HG03196 (cell line): ENCODE data around the gene MEIS1.

ENCODE experiments used
- ATAC-seq: cut with Tn5 transposase; IDR thresholded peaks from one replicate; pipeline ENCODE4 v1.9.1; 2021; ENCODE audit not compliant: unreplicated experiment

The MEIS1 gene

GRCh38 chr2:66578054-66578686 is 143.2 kb downstream of the MEIS1 start:
- no peak for ATAC-seq

- no peak for ATAC-seq
These were observed 143.8 kb downstream of the MEIS1 start for GRCh38 chr2:66578687-66579106.

- no peak for ATAC-seq
These were observed 144.5 kb downstream of the MEIS1 start for GRCh38 chr2:66579186-66580126.

GRCh38 chr2:66580166-66581049 is 145.5 kb downstream of the MEIS1 start:
- no peak for ATAC-seq

GRCh38 chr2:66581339-66582103 is 146.6 kb downstream of the MEIS1 start:
- ATAC-seq, result no peak

GRCh38 chr2:66582104-66582986 is 147.4 kb downstream of the MEIS1 start:
- no peak for ATAC-seq

- no peak for ATAC-seq
These were observed 148.3 kb downstream of the MEIS1 start for GRCh38 chr2:66582987-66583880.

- no peak for ATAC-seq
These were observed 149.0 kb downstream of the MEIS1 start for GRCh38 chr2:66583881-66584280.

GRCh38 chr2:66585587-66585986 is 150.7 kb downstream of the MEIS1 start:
- ATAC-seq, result no peak

GRCh38 chr2:66587216-66587615 is 152.3 kb downstream of the MEIS1 start:
- ATAC-seq, result no peak

GRCh38 chr2:66594001-66594400 is 159.1 kb downstream of the MEIS1 start:
- no peak for ATAC-seq

GRCh38 chr2:66595556-66595955 is 160.6 kb downstream of the MEIS1 start:
- no peak for ATAC-seq

- ATAC-seq, result no peak
These were observed 161.3 kb downstream of the MEIS1 start for GRCh38 chr2:66596256-66596655.

- no peak for ATAC-seq
These were observed 166.7 kb downstream of the MEIS1 start for GRCh38 chr2:66601624-66602023.

GRCh38 chr2:66602341-66602740 is 167.4 kb downstream of the MEIS1 start:
- no peak for ATAC-seq

- no peak for ATAC-seq
These were observed 169.4 kb downstream of the MEIS1 start for GRCh38 chr2:66604326-66604725.

GRCh38 chr2:66604976-66605375 is 170.1 kb downstream of the MEIS1 start:
- no peak for ATAC-seq

- ATAC-seq, result no peak
These were observed 172.2 kb downstream of the MEIS1 start for GRCh38 chr2:66607152-66607551.
